Spleen (tissue), 7 donors: ENCODE data around the gene FAM181B.

ENCODE experiments used
- POLR2AphosphoS5 ChIP-seq, 3 donors: sonication (generic); formaldehyde crosslinking; IDR thresholded peaks; one replicate each; pipeline ENCODE4 v1.5.1; 2017; ENCODE audit warnings: antibody characterized with exemption in 3 of 3
- TF ChIP-seq, protein P1 (sequence below), 11 experiments: fragments of 200-600 bp in 7 of 11; fragments of 450-650 bp in 4 of 11; sonication (generic) in 4 of 11; IDR thresholded peaks in 8 of 11; conservative IDR thresholded peaks in 3 of 11; 1 replicate in 7 of 11; 2 replicates in 4 of 11; pipeline versions ENCODE4 v1.4.0 to v1.8.0; 2016 to 2021; ENCODE audit warnings: antibody characterized with exemption in 11 of 11, inconsistent platforms in 4 of 11, mild to moderate bottlenecking in 1 of 11
- donor health status: DM: no; HTN: no; CAD: no; lungs with moderate emphysema.
- donor health status: DM: no; HTN: no; CAD: no.
- donor health status: DM: no; HTN: no; CAD: no.

DNA sequence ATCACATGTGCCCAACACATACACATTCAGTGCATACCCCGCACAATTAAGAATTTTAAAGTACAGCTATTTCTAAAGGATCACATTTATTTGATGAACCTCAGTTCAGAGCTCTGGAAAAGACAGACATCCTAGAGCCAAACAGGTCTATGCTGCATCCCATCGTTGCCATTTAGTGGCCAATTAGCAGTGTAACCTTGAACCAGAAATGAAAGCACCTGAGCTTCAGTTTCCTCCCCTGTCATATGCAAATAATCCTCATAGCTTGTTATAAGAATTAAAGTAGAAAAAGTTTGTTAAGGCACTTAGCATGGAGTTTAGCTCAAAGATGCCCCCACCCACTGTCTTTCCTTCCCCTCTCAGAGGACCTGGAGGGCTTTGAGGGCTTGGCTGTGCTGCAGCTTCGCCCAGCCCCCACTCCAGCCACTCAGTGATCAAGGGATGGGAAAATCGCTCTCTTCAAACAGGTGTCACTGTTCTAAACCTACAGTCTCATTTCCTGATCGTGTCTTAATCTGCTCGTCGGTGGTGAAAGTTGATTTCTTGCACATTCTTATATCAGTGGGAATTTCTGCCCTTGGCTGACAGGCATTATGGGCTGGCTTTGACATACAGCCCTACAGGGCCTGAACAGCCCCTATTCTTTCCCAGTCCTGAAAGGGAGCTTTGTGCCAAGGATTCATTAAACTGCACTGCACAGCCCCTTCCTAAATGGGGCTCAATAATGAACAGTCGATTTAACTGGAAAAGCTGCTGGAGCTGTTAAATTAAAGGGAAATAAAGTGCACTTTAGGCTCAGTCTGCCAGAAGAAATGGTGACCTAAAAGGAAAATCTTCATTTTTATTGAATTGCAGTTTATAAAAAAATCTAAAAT is 23.3 kb upstream of the FAM181B start:
- TF ChIP-seq, protein P1, sequence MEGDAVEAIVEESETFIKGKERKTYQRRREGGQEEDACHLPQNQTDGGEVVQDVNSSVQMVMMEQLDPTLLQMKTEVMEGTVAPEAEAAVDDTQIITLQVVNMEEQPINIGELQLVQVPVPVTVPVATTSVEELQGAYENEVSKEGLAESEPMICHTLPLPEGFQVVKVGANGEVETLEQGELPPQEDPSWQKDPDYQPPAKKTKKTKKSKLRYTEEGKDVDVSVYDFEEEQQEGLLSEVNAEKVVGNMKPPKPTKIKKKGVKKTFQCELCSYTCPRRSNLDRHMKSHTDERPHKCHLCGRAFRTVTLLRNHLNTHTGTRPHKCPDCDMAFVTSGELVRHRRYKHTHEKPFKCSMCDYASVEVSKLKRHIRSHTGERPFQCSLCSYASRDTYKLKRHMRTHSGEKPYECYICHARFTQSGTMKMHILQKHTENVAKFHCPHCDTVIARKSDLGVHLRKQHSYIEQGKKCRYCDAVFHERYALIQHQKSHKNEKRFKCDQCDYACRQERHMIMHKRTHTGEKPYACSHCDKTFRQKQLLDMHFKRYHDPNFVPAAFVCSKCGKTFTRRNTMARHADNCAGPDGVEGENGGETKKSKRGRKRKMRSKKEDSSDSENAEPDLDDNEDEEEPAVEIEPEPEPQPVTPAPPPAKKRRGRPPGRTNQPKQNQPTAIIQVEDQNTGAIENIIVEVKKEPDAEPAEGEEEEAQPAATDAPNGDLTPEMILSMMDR (IDR thresholded peaks at IDR 0.05 in 8 of 11, conservative IDR thresholded peaks at IDR 0.05 in 3 of 11), result no peak
- TF ChIP-seq POLR2AphosphoS5 (IDR thresholded peaks at IDR 0.05), result no peak
